Chondrocyte (in vitro differentiated cells): ENCODE data around the gene CAMK2B. TPM values are rescaled to one million over a fixed set of nuclear protein-coding genes. Genes with fewer than 3 reads are reported as not detected.
A peak's percentile ranks its signal among the peaks of the same experiment; 100 is the strongest.

Experiments used
- DNase-seq: peaks from one replicate; pipeline ENCODE4 v3.0.0; 2021; ENCODE audit warnings: mixed read lengths, low spot score
- H3K27ac Mint-ChIP-seq: one replicate; pipeline ENCODE4 v1.8.0; 2021; ENCODE audit warnings: mild to moderate bottlenecking, moderate library complexity, mixed read lengths; ENCODE audit not compliant: unreplicated experiment
- H3K27me3 Mint-ChIP-seq: 2 replicates; pipeline ENCODE4 v1.8.0; 2021; ENCODE audit warnings: low read depth, mixed read lengths
- H3K36me3 Mint-ChIP-seq: 2 replicates; pipeline ENCODE4 v1.8.0; 2021; ENCODE audit warnings: low read depth, mixed read lengths
- H3K4me1 Mint-ChIP-seq: 2 replicates; pipeline ENCODE4 v1.8.0; 2021; ENCODE audit warnings: low read depth, mild to moderate bottlenecking, mixed read lengths
- H3K4me3 Mint-ChIP-seq: one replicate; pipeline ENCODE4 v1.8.0; 2021; ENCODE audit warnings: mild to moderate bottlenecking, moderate library complexity, mixed read lengths; ENCODE audit not compliant: unreplicated experiment
- H3K9me3 Mint-ChIP-seq: 2 replicates; pipeline ENCODE4 v1.8.0; 2021; ENCODE audit warnings: low read depth, mixed read lengths
- total RNA-seq: library from RNA; stranded (reverse); gene quantifications from 3 replicates; pipeline ENCODE4 v1.2.1, GENCODE V29; 2021
- TF ChIP-seq, protein P1 (sequence below): fragments of 200-600 bp; sonication (generic); IDR thresholded peaks from 2 replicates; pipeline ENCODE4 v1.5.0; 2021; ENCODE audit warnings: antibody characterized with exemption, mild to moderate bottlenecking, moderate library complexity

CAMK2B gene
- total RNA-seq, 1 donor from 2014 or later = 0.27 TPM

DNA sequence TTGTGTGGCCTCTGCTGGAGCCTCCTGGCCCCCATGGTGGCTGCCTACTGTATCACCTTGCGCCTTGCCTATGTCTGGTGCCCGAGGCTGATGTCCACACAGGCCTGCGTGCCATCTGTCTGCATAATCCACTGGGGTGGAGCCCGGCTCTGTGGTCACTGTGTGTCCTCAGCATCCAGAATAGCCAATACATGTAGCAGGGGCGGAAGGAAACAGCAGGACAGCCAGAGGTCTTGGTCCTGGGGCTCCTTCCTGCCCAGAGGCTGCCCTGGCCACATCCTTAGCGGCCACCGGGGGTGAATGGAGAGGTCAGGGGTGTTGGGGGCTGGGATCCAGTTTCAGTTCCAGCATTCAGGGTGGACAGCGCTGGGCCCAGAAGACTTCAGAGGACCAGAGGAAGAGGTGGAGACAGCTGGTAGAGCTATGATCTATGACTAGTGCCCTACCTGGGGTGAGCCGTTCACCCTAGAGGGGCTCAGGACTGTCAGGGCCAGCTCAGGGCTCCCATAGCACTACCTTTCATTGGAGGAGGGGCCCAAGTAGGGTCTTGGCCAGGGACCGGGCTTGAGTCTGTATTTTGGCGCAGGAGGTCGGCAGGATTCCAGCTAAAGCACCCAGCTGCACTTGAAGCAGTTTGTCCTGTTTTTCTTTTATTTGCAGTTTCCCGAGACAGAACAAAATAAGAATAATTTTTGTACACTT, 108.7 kb downstream of the CAMK2B start:
- TF ChIP-seq, protein P1, sequence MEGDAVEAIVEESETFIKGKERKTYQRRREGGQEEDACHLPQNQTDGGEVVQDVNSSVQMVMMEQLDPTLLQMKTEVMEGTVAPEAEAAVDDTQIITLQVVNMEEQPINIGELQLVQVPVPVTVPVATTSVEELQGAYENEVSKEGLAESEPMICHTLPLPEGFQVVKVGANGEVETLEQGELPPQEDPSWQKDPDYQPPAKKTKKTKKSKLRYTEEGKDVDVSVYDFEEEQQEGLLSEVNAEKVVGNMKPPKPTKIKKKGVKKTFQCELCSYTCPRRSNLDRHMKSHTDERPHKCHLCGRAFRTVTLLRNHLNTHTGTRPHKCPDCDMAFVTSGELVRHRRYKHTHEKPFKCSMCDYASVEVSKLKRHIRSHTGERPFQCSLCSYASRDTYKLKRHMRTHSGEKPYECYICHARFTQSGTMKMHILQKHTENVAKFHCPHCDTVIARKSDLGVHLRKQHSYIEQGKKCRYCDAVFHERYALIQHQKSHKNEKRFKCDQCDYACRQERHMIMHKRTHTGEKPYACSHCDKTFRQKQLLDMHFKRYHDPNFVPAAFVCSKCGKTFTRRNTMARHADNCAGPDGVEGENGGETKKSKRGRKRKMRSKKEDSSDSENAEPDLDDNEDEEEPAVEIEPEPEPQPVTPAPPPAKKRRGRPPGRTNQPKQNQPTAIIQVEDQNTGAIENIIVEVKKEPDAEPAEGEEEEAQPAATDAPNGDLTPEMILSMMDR = no peak
- Mint-ChIP-seq H3K4me1 (peaks cover 3% of the 10 kb centered on the region), H3K27me3 (no peaks in the 10 kb centered on the region), H3K4me3 (no peak overlapping the region), H3K9me3 (no peaks in the 10 kb centered on the region), H3K27ac (no peak overlapping the region), H3K36me3 (peaks cover 8% of the 10 kb centered on the region)
- peak; percentile 72 for DNase-seq

DNA sequence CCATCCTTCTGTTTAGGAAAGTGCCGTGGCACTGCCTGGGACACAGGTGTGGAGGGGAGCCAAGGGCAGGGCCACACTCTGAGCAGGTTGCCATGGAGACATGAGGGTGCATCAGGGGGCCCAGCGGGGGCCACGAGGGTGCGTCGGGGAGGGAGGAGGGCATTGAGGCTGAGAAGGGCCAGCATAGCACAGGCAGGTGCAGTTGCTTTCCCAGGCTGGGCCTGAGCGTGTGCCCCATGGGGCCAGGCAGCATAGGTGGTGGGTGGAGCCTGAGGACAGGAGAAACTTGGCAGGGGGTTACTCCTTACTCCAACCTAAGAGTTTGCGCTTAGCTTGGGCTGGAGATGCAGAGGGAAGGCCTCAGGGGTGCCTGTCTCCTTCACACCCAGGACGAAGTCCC, 109.4 kb downstream of the CAMK2B start:
- Mint-ChIP-seq H3K36me3 (peaks cover 14% of the 10 kb centered on the region), H3K27me3 (no peaks in the 10 kb centered on the region), H3K9me3 (no peaks in the 10 kb centered on the region), H3K4me3 (no peak overlapping the region), H3K4me1 (peaks cover 3% of the 10 kb centered on the region), H3K27ac (no peak overlapping the region)
- TF ChIP-seq, protein P1 = no peak
- DNase-seq = no peak

DNA sequence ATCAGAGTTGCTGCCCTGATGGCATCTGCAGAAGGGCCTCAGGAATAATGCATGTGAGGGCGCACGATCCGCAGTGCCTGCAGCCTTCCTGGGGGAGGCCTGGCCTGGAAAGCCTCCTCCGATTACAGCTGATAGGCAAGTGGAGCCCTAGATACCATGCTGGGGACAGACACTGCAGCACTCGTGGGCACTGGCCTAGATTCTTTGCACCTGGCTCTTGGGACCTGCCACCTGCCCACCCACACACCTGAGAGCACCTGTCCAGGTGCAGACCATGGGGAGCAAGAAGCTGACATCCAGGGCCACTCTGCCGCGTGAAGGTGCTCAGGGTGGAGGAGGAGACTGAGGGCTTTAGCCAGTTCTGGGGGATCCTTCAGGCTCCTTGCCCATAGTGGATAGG, 109.9 kb downstream of the CAMK2B start:
- TF ChIP-seq, protein P1 = no peak
- Mint-ChIP-seq H3K36me3 (peaks cover 14% of the 10 kb centered on the region), H3K4me3 (no peak overlapping the region), H3K4me1 (peaks cover 3% of the 10 kb centered on the region), H3K27ac (no peak overlapping the region), H3K27me3 (no peaks in the 10 kb centered on the region), H3K9me3 (no peaks in the 10 kb centered on the region)
- peak; percentile 55 for DNase-seq

DNA sequence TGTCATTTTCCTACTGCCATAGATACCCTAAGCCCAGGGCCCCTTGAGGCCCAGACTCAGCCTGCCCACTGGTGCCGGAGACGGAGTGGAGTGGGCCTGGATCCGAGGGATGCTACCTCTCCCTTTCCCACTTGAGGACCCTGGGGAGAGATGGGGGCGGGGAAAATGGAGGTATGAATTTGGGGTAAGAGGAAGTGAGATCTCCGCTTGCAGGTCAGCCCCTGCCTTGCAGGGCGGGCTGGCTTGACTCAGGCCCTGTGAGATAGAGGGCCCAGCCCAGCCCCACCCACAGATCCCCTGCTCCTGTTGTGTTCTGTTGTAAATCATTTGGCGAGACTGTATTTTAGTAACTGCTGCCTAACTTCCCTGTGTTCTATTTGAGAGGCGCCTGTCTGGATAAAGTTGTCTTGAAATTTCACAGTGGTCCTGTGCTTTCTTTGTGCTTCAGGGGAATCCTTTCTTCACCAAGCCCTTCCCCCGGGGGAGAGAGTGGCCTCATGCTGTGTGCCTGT, 111.5 kb downstream of the CAMK2B start:
- Mint-ChIP-seq H3K27ac (peak overlapping the region; percentile 22), H3K36me3 (peaks cover 22% of the 10 kb centered on the region), H3K4me3 (no peak overlapping the region), H3K27me3 (no peaks in the 10 kb centered on the region), H3K9me3 (no peaks in the 10 kb centered on the region), H3K4me1 (peaks cover 3% of the 10 kb centered on the region)
- TF ChIP-seq, protein P1 = no peak
- peak; percentile 59 for DNase-seq

DNA sequence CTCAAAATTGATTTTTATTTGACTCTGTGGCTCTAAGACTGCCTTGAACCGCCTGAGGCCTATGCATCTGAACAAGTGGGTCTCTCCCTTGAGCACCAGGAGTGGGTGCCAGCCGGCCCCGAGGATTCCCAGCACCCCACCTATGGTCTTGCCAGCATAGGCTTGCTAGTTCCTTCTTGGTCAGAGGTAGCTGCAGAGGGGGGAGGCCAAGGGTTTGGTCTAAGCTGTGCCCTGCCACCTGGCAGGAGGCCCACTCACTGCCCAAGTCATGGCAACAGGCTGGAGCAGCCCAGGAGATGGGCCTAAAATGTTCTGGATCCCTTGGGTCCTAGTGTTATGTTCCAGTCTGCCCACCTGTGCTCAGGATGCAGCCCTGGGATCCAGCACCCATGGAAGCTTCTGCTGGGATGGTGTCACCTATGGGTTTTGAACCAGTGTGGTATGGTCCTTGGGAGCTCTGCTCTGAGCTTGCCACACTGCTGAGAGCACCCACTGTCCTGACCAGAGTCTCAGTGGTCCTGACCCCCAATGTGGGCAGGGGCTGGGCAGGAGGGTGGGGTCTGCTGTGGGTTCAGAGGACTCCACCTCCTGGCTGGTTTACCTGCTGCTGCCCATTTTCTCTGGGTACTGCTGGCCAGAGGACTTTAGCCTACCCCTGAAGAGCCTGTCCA, 112.1 kb downstream of the CAMK2B start:
- TF ChIP-seq, protein P1 = no peak
- Mint-ChIP-seq H3K27ac (no peak overlapping the region), H3K36me3 (peaks cover 25% of the 10 kb centered on the region), H3K27me3 (no peaks in the 10 kb centered on the region), H3K4me3 (no peak overlapping the region), H3K4me1 (peaks cover 3% of the 10 kb centered on the region), H3K9me3 (no peaks in the 10 kb centered on the region)
- peak; percentile 72 for DNase-seq
